Keratinocyte (primary cell): Measurements from ENCODE around the gene RBP2. TPM values are rescaled to one million over a fixed set of nuclear protein-coding genes. Genes with fewer than 3 reads are reported as not detected.

Experiments
- DNase-seq: peaks from one replicate; pipeline ENCODE4 v3.0.0-alpha.2; 2011; ENCODE audit warnings: low read depth, missing footprints, low spot score
- FAIRE-seq: peaks from 2 replicates; lab custom pipeline; 2011; peaks lifted over from hg19 to GRCh38; lab: Jason Lieb, UNC
- H2AFZ ChIP-seq: 2 replicates; pipeline ENCODE4 v1.6.0; 2012; ENCODE audit warnings: low read length, control low read depth, inconsistent platforms; ENCODE audit not compliant: control insufficient read depth
- H3K27ac ChIP-seq: 2 replicates; pipeline ENCODE4 v1.5.1; 2011; ENCODE audit warnings: low read length; ENCODE audit not compliant: control insufficient read depth, insufficient read depth
- H3K27me3 ChIP-seq: 3 replicates; pipeline ENCODE4 v1.6.0; 2011; ENCODE audit warnings: low read length; ENCODE audit not compliant: control insufficient read depth, insufficient read depth; ENCODE audit errors: extremely low read depth
- H3K36me3 ChIP-seq, 2 experiments: 2 replicates in 1 of 2; 3 replicates in 1 of 2; pipeline ENCODE4 v1.5.1; 2011; ENCODE audit warnings: low read length in 2 of 2, mild to moderate bottlenecking in 1 of 2; ENCODE audit not compliant: control insufficient read depth in 2 of 2, insufficient read depth in 2 of 2; ENCODE audit errors: extremely low read depth in 1 of 2
- H3K4me1 ChIP-seq: 3 replicates; pipeline ENCODE4 v1.5.1; 2011; ENCODE audit warnings: low read length; ENCODE audit not compliant: control insufficient read depth, insufficient read depth; ENCODE audit errors: extremely low read depth
- H3K4me2 ChIP-seq: 3 replicates; pipeline ENCODE4 v1.6.0; 2011; ENCODE audit warnings: low read depth, low read length; ENCODE audit not compliant: control insufficient read depth, insufficient read depth; ENCODE audit errors: extremely low read depth
- H3K4me3 ChIP-seq, 3 experiments: fragments of 200-600 bp in 1 of 3; sonication (generic) in 1 of 3; 2 replicates in 2 of 3; 3 replicates in 1 of 3; pipeline ENCODE4 v1.5.1; 2011 to 2016; ENCODE audit warnings: low read length in 3 of 3, mild to moderate bottlenecking in 3 of 3, control low read depth in 2 of 3, inconsistent platforms in 1 of 3, low read depth in 1 of 3, mixed read lengths in 1 of 3, mixed run types in 1 of 3, moderate library complexity in 1 of 3; ENCODE audit not compliant: control insufficient read depth in 2 of 3, insufficient read depth in 2 of 3; ENCODE audit errors: extremely low read depth in 1 of 3
- H3K79me2 ChIP-seq: 2 replicates; pipeline ENCODE4 v1.6.0; 2012; ENCODE audit warnings: low read length; ENCODE audit not compliant: control insufficient read depth, insufficient read depth
- H3K9ac ChIP-seq: 3 replicates; pipeline ENCODE4 v1.6.0; 2011; ENCODE audit warnings: low read length; ENCODE audit not compliant: control insufficient read depth, insufficient read depth; ENCODE audit errors: extremely low read depth
- H3K9me1 ChIP-seq: 3 replicates; pipeline ENCODE4 v1.6.0; 2011; ENCODE audit warnings: low read length; ENCODE audit not compliant: control insufficient read depth, insufficient read depth; ENCODE audit errors: extremely low read depth
- H3K9me3 ChIP-seq: 2 replicates; pipeline ENCODE4 v1.5.1; 2012; ENCODE audit warnings: low read depth, low read length; ENCODE audit not compliant: control insufficient read depth
- H4K20me1 ChIP-seq: 3 replicates; pipeline ENCODE4 v1.6.0; 2011; ENCODE audit warnings: low read length; ENCODE audit not compliant: control insufficient read depth, insufficient read depth; ENCODE audit errors: extremely low read depth
- EZH2 ChIP-seq: IDR thresholded peaks from one replicate; pipeline ENCODE4 v1.6.1; 2012; ENCODE audit warnings: inconsistent platforms, mild to moderate bottlenecking, low read length, moderate library complexity
- dilution Hi-C: fragments of 300-500 bp; cut with MboI; formaldehyde crosslinking; loops from one replicate; pipeline ENCODE4 v1.7.0; 2020; ENCODE audit warnings: low sequenced_read_pairs; ENCODE audit not compliant: extremely low pct_ligation_motif_present
- polyA plus RNA-seq, 5 experiments: library from polyadenylated mRNA; depleted of rRNA in 3 of 5; stranded (reverse) in 3 of 5; stranded (forward) in 1 of 5; unstranded in 1 of 5; fragments of >200 nt; gene quantifications; 1 replicate in 1 of 5; 2 replicates in 3 of 5; 3 replicates in 1 of 5; pipeline versions ENCODE4 v1.2.1 to v1.2.3, GENCODE V29; 2011 to 2012; ENCODE audit warnings: missing spikeins in 2 of 5, low read depth in 1 of 5, low replicate concordance in 1 of 5
- TF ChIP-seq, protein P1 (sequence below), 3 experiments: IDR thresholded peaks in 1 of 3; conservative IDR thresholded peaks in 1 of 3; optimal IDR thresholded peaks in 1 of 3; 2 replicates in 2 of 3; 3 replicates in 1 of 3; pipeline versions ENCODE3 to v1.5.1; 2011; ENCODE audit warnings: low read length in 3 of 3, mild to moderate bottlenecking in 3 of 3, moderate library complexity in 2 of 3, control low read depth in 1 of 3, inconsistent platforms in 1 of 3; ENCODE audit not compliant: insufficient read depth in 2 of 3; ENCODE audit errors: extremely low read depth in 1 of 3

Gene RBP2
- polyA plus RNA-seq, 1 donor (not counting 4 experiments of a cell fraction or from before 2014, with no cell fraction given): not detected

DNA sequence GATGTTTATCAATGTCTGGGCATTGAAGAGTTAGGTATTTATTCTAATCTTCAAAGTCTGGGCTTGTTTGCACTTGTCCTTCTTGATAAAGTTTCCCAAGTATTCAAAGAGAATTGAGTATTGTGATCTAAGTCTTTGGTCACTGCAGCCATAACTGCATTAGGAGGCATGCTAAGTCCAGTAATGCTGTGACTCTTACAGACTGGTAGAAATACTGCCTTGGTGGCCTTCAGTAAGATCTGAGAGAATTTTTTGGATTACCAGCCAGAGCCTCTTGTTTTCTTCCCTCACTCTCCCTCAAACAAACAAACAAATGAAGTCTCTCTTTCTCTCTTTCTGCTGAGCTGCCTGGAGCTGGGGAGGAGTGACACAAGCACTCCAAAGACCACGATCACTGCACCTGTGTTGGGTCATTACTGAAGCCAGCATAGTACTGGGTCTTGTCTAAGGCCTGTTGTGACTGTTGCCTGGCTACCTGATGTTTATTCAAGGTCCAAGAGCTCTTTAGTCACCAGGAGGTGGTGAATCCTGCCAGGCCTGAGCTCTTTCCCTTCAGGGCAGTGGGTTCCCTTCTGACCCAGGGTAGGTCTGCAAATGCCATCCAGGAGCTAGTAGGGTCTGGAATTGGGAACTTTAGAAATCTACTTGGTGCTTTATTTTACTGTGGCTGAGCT lies 14.8 kb upstream of the RBP2 start:
- Histone ChIP-seq H3K9me1 (no peaks in the 10 kb centered on the region), H3K4me1 (no peaks in the 10 kb centered on the region), H3K4me3 (no peak overlapping the region), H3K4me2 (no peak overlapping the region), H3K27ac (no peak overlapping the region), H2AFZ (no peak overlapping the region), H3K9me3 (no peaks in the 10 kb centered on the region), H3K79me2 (no peaks in the 10 kb centered on the region), H3K36me3 (no peaks in the 10 kb centered on the region), H3K9ac (no peak overlapping the region), H3K27me3 (no peaks in the 10 kb centered on the region), H4K20me1 (no peaks in the 10 kb centered on the region)
- TF ChIP-seq, protein P1, sequence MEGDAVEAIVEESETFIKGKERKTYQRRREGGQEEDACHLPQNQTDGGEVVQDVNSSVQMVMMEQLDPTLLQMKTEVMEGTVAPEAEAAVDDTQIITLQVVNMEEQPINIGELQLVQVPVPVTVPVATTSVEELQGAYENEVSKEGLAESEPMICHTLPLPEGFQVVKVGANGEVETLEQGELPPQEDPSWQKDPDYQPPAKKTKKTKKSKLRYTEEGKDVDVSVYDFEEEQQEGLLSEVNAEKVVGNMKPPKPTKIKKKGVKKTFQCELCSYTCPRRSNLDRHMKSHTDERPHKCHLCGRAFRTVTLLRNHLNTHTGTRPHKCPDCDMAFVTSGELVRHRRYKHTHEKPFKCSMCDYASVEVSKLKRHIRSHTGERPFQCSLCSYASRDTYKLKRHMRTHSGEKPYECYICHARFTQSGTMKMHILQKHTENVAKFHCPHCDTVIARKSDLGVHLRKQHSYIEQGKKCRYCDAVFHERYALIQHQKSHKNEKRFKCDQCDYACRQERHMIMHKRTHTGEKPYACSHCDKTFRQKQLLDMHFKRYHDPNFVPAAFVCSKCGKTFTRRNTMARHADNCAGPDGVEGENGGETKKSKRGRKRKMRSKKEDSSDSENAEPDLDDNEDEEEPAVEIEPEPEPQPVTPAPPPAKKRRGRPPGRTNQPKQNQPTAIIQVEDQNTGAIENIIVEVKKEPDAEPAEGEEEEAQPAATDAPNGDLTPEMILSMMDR (optimal IDR thresholded peaks at IDR 0.05 in 1 of 3, IDR thresholded peaks at IDR 0.05 in 1 of 3, conservative IDR thresholded peaks at IDR 0.05 in 1 of 3; ENCODE audit: extremely low read depth in 1 of 3, insufficient read depth in 2 of 3, low read length in 3 of 3): no peak
- no peak for TF ChIP-seq EZH2
- dilution Hi-C loops: no loop called here
- DNase-seq (no peak), FAIRE-seq (no peak)

DNA sequence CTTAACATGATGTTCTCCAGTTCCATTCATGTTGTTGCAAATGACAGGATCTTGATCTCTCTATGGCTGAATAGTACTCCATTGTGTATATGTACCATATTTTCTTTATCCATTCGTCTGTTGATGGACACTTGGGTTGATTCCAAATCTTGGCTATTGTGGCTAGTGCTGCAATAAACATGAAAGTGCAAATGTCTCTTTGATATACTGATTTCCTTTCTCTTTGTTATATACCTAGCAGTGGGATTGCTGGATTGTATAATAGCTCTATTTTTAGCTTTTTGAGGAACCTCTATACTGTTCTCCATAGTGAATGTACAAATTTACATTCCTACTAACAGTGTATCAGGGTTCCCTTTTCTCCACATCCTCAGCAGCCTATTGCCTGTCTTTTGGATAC lies 5.9 kb upstream of the RBP2 start:
- H3K27me3 ChIP-seq: no peaks in the 10 kb centered on the region
- H3K4me2 ChIP-seq: no peak overlapping the region
- no peaks in the 10 kb centered on the region for H3K9me1 ChIP-seq
- no peak overlapping the region for H2AFZ ChIP-seq
- no peaks in the 10 kb centered on the region for H3K36me3 ChIP-seq
- no peaks in the 10 kb centered on the region for H3K79me2 ChIP-seq
- DNase-seq: no peak
- dilution Hi-C loops: no loop called here
- TF ChIP-seq EZH2: no peak
- TF ChIP-seq, protein P1 (optimal IDR thresholded peaks at IDR 0.05 in 1 of 3, IDR thresholded peaks at IDR 0.05 in 1 of 3, conservative IDR thresholded peaks at IDR 0.05 in 1 of 3; ENCODE audit: extremely low read depth in 1 of 3, insufficient read depth in 2 of 3, low read length in 3 of 3): no peak
- no peak overlapping the region for H3K9ac ChIP-seq
- no peaks in the 10 kb centered on the region for H4K20me1 ChIP-seq
- H3K4me1 ChIP-seq: no peaks in the 10 kb centered on the region
- no peaks in the 10 kb centered on the region for H3K9me3 ChIP-seq
- H3K4me3 ChIP-seq: no peak overlapping the region
- H3K27ac ChIP-seq: no peak overlapping the region
- FAIRE-seq: no peak
